Gastroesophageal sphincter (tissue), 4 donors: ENCODE measurements around the gene KPNA6. TPM values are rescaled to one million over a fixed set of nuclear protein-coding genes. Genes with fewer than 3 reads are reported as not detected.

ENCODE experiments used
- ATAC-seq: fragments of 150-250 bp; one replicate; pipeline ENCODE4 v1.9.1; 2016; ENCODE audit warnings: mild to moderate bottlenecking, moderate library complexity
- H3K27ac ChIP-seq, 4 donors: fragments of 200-600 bp; sonication (generic) in 3 of 4; 1 replicate in 3 of 4; 2 replicates in 1 of 4; pipeline ENCODE4 v1.5.1; 2016 to 2019
- H3K27me3 ChIP-seq: fragments of 200-600 bp; sonication (generic); one replicate; pipeline ENCODE4 v1.5.1; 2019
- H3K36me3 ChIP-seq, 2 donors: fragments of 200-600 bp; sonication (generic); one replicate each; pipeline ENCODE4 v1.5.1; 2019; ENCODE audit warnings: control low read depth in 1 of 2
- H3K4me1 ChIP-seq, 3 donors: fragments of 200-600 bp; sonication (generic); 1 replicate in 2 of 3; 2 replicates in 1 of 3; pipeline ENCODE4 v1.5.1; 2016 to 2019; ENCODE audit warnings: control low read depth in 2 of 3
- H3K4me3 ChIP-seq, 2 donors: fragments of 200-600 bp; sonication (generic); one replicate each; pipeline ENCODE4 v1.5.1; 2019; ENCODE audit warnings: mild to moderate bottlenecking in 1 of 2, moderate library complexity in 1 of 2
- H3K9me3 ChIP-seq, 3 donors: fragments of 200-600 bp; sonication (generic); one replicate each; pipeline ENCODE4 v1.5.1; 2017 to 2019; ENCODE audit warnings: control low read depth in 2 of 3
- CTCF ChIP-seq, 4 experiments: fragments of 200-600 bp in 2 of 4; fragments of 450-650 bp in 2 of 4; sonication (generic) in 1 of 4; IDR thresholded peaks; one replicate each; pipeline ENCODE4 v1.5.1; 2017 to 2019; ENCODE audit warnings: antibody characterized with exemption in 4 of 4, mild to moderate bottlenecking in 2 of 4, moderate library complexity in 2 of 4
- EP300 ChIP-seq: sonication (generic); formaldehyde crosslinking; IDR thresholded peaks from one replicate; pipeline ENCODE4 v1.6.1; 2017; ENCODE audit warnings: antibody characterized with exemption, mild to moderate bottlenecking
- POLR2A ChIP-seq, 2 donors: fragments of 450-650 bp; IDR thresholded peaks; one replicate each; pipeline ENCODE4 v1.6.1; 2017; ENCODE audit warnings: antibody characterized with exemption in 2 of 2, mild to moderate bottlenecking in 2 of 2, moderate library complexity in 1 of 2
- POLR2AphosphoS5 ChIP-seq: sonication (generic); formaldehyde crosslinking; IDR thresholded peaks from one replicate; pipeline ENCODE4 v1.6.1; 2017; ENCODE audit warnings: antibody characterized with exemption
- WGBS, 2 donors: methylation state at CpG; one replicate each; pipeline ENCODE4 v1.1.5; 2018; ENCODE audit warnings: low coverage in 1 of 2; 5-methylcytosine and 5-hydroxymethylcytosine counted together
- small RNA-seq, 4 donors: library from RNA; depleted of rRNA; stranded (forward); fragments of <200 nt; gene quantifications; one replicate each; pipeline ENCODE3, GENCODE V24; 2016
- total RNA-seq, 4 donors: library from RNA; depleted of rRNA; stranded (reverse); fragments of >200 nt; gene quantifications; one replicate each; pipeline ENCODE4 v1.1.0, GENCODE V29; 2016

Gene KPNA6
- total RNA-seq, 4 donors from 2014 or later: 52.9 to 70.4 (median 57.6) TPM

GRCh38 chr1:32223683-32224082, 115.8 kb downstream of the KPNA6 start:
- Histone ChIP-seq H3K36me3 (peaks cover 0 to 69% of the 10 kb centered on the region in 2 donors), H3K27me3 (no peaks in the 10 kb centered on the region), H3K4me1 (peaks cover 6 to 41% (median 20%) of the 10 kb centered on the region in 3 donors), H3K27ac (peak overlapping the region in 3 of 4 donors; percentile 90 to 92 (median 92)), H3K4me3 (peak overlapping the region in 1 of 2 donors; percentile 96), H3K9me3 (no peaks in the 10 kb centered on the region)
- WGBS, 2 donors: 57% methylated on average over 3 of the region's 3 CpGs; no CpG with 5 or more reads in 1 of the 2 donors
- TF ChIP-seq POLR2A (IDR thresholded peaks at IDR 0.05) (no peak), EP300 (no peak), POLR2AphosphoS5 (no peak), CTCF (IDR thresholded peaks at IDR 0.05) (no peak)
- no peak for ATAC-seq

GRCh38 chr1:32224285-32224684, 116.4 kb downstream of the KPNA6 start:
- Histone ChIP-seq H3K4me3 (no peak overlapping the region), H3K4me1 (peaks cover 6 to 41% (median 20%) of the 10 kb centered on the region in 3 donors), H3K27me3 (no peaks in the 10 kb centered on the region), H3K27ac (peak overlapping the region in 2 of 4 donors; percentile 92), H3K9me3 (no peaks in the 10 kb centered on the region), H3K36me3 (peaks cover 0 to 69% of the 10 kb centered on the region in 2 donors)
- ATAC-seq: no peak
- TF ChIP-seq POLR2A (IDR thresholded peaks at IDR 0.05) (no peak), EP300 (no peak), CTCF (IDR thresholded peaks at IDR 0.05) (no peak), POLR2AphosphoS5 (no peak)
- WGBS, 2 donors: 89 to 90% methylated on average over 2 to 4 of the region's 4 CpGs

Small RNA genes lying within 50 kb of the gene (small RNA-seq; reads per million reads assigned to genes)
- 0 reads per million in 4 donors for gene MIR5585
- gene RF00017: 0 reads per million in 4 donors

Other genes with a start within 250 kb of the KPNA6 start
- 100 to 1,000 TPM; 203 to 273 (median 250) TPM for gene PTP4A2, start 169.7 kb upstream of the KPNA6 start, total RNA-seq
- 10 to 100 TPM; 59.1 to 89.3 (median 64.8) TPM for gene KHDRBS1, start 94.2 kb upstream of the KPNA6 start, total RNA-seq
- 1 to 10 TPM; 1.7 to 5.4 (median 2.9) TPM for gene TMEM39B, start 35.1 kb upstream of the KPNA6 start, total RNA-seq
- 10 to 100 TPM; 44.7 to 86.6 (median 67.3) TPM for gene TXLNA, start 71.6 kb downstream of the KPNA6 start, total RNA-seq
- 1 to 10 TPM; 2.7 to 8.0 (median 5.6) TPM for gene CCDC28B, start 92.5 kb downstream of the KPNA6 start, total RNA-seq
- 1 to 10 TPM in 2 of 4 donors, under 1 TPM in 2; 0.69 to 1.9 (median 1.3) TPM for gene IQCC, start 97.6 kb downstream of the KPNA6 start, total RNA-seq
- gene DCDC2B, start 101.0 kb downstream of the KPNA6 start, total RNA-seq: not detected
- gene TMEM234, start 114.3 kb downstream of the KPNA6 start, total RNA-seq: 10 to 100 TPM in 2 of 4 donors, 1 to 10 TPM in 2; 3.5 to 17.9 (median 9.9) TPM
- gene EIF3I, start 114.4 kb downstream of the KPNA6 start, total RNA-seq: 100 to 1,000 TPM; 123 to 224 (median 171) TPM
- gene FAM167B, start 139.2 kb downstream of the KPNA6 start, total RNA-seq: 1 to 10 TPM in 3 of 4 donors, under 1 TPM in 1; 0.40 to 4.4 (median 2.2) TPM
- 1 to 10 TPM in 2 of 4 donors, under 1 TPM in 2; 0.47 to 3.5 (median 1.2) TPM for gene LCK, start 143.2 kb downstream of the KPNA6 start, total RNA-seq
- gene HDAC1, start 184.0 kb downstream of the KPNA6 start, total RNA-seq: 10 to 100 TPM; 49.5 to 60.5 (median 59.5) TPM
- gene MARCKSL1, start 228.2 kb downstream of the KPNA6 start, total RNA-seq: 1 to 10 TPM; 4.0 to 9.0 (median 7.4) TPM